Activated naive CD4-positive, alpha-beta T cell treated with anti-CD3 and anti-CD28 coated beads for 36 hours (primary cell): ENCODE measurements around the gene ARVCF. TPM values are rescaled to one million over a fixed set of nuclear protein-coding genes. Genes with fewer than 3 reads are reported as not detected.

Experiments used
- CTCF ChIA-PET: fragments of 350-600 bp; sonication (Branson Sonifier 250); formaldehyde crosslinking; loops from one replicate; lab custom pipeline; 2021; ENCODE audit warnings: antibody characterized with exemption; lab: Charles Lee
- DNase-seq: peaks from one replicate; pipeline ENCODE4 v3.0.0-alpha.2; 2020
- H3K27ac Mint-ChIP-seq: one replicate; pipeline ENCODE4 v1.8.0; 2021; ENCODE audit warnings: mild to moderate bottlenecking, mixed read lengths
- H3K27me3 Mint-ChIP-seq: one replicate; pipeline ENCODE4 v1.8.0; 2021; ENCODE audit warnings: low read depth, mixed read lengths
- H3K36me3 Mint-ChIP-seq: one replicate; pipeline ENCODE4 v1.8.0; 2021; ENCODE audit warnings: low read depth, mixed read lengths
- H3K4me1 Mint-ChIP-seq: one replicate; pipeline ENCODE4 v1.8.0; 2021; ENCODE audit warnings: low read depth, mixed read lengths
- H3K4me3 Mint-ChIP-seq: one replicate; pipeline ENCODE4 v1.8.0; 2021; ENCODE audit warnings: mild to moderate bottlenecking, moderate library complexity, mixed read lengths
- H3K9me3 Mint-ChIP-seq: one replicate; pipeline ENCODE4 v1.8.0; 2021; ENCODE audit warnings: mixed read lengths
- intact Hi-C: fragments of 100-400 bp; cut with micrococcal nuclease; formaldehyde crosslinking; loops from one replicate; pipeline ENCODE4 v1.15.1; 2023
- total RNA-seq, 2 experiments: library from RNA; stranded (reverse); gene quantifications; one replicate each; pipeline ENCODE4 v1.2.3, GENCODE V29; 2021

The ARVCF gene
- total RNA-seq, 2 experiments from 2014 or later: 2.0 to 2.6 TPM

GRCh38 chr22:19981961-19982920 lies 34.4 kb downstream of the ARVCF start:
- CTCF ChIA-PET: no interaction called here
- H3K36me3 Mint-ChIP-seq: no peaks in the 10 kb centered on the region
- no peaks in the 10 kb centered on the region for H3K4me1 Mint-ChIP-seq
- H3K4me3 Mint-ChIP-seq: no peak overlapping the region
- no peaks in the 10 kb centered on the region for H3K27me3 Mint-ChIP-seq
- H3K9me3 Mint-ChIP-seq: no peaks in the 10 kb centered on the region
- DNase-seq: no peak
- H3K27ac Mint-ChIP-seq: no peak overlapping the region
- intact Hi-C loops: no loop called here

DNA sequence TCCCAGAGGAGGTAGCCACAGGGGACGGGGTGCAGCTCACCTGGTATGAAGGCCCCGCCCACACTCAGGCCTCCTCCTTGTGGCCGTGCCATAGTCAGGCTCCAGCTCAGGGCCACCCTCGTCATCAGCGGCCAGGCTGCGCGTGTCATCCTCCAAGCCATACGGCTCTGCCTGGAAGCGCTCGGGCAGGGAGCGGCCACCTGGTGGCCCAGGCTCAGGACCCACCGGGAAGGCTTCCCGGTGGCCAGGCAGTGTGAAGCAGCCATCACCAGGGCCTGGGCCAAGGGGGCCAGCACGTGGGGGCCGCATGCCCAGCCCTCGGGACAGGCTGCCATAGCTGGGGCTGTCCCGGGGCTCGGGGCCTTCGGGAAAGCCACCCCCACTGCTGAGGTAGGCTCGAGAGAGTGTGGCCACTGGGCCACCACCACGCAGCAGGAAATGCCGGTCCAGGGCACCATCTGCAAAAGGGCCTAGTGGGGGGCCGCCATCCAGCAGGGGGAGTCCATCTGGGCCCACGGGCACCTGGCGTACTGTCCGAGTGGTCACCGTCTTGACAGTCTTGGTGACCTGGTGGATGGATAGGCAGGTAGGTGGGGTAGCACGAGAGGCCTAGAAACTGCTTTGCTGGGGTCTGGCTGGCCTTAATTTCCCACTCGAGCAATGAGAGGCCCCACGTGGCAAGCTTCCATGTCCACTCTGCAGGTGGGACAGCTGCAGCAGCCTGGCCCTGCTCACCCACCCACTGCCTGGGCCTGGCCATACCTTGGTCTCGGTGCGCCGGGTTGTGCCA lies 35.3 kb downstream of the ARVCF start:
- H3K4me3 Mint-ChIP-seq: no peak overlapping the region
- no peaks in the 10 kb centered on the region for H3K36me3 Mint-ChIP-seq
- no peak overlapping the region for H3K27ac Mint-ChIP-seq
- H3K9me3 Mint-ChIP-seq: no peaks in the 10 kb centered on the region
- CTCF ChIA-PET: no interaction called here
- no peaks in the 10 kb centered on the region for H3K4me1 Mint-ChIP-seq
- DNase-seq: no peak
- intact Hi-C loops: no loop called here
- H3K27me3 Mint-ChIP-seq: no peaks in the 10 kb centered on the region

- Mint-ChIP-seq H3K9me3 (no peaks in the 10 kb centered on the region), H3K4me3 (no peak overlapping the region), H3K27me3 (no peaks in the 10 kb centered on the region), H3K27ac (no peak overlapping the region), H3K4me1 (no peaks in the 10 kb centered on the region), H3K36me3 (no peaks in the 10 kb centered on the region)
- DNase-seq: no peak
- CTCF ChIA-PET: no interaction called here
- intact Hi-C loops: no loop called here
These were observed 35.9 kb downstream of the ARVCF start for GRCh38 chr22:19980766-19981165.

DNA sequence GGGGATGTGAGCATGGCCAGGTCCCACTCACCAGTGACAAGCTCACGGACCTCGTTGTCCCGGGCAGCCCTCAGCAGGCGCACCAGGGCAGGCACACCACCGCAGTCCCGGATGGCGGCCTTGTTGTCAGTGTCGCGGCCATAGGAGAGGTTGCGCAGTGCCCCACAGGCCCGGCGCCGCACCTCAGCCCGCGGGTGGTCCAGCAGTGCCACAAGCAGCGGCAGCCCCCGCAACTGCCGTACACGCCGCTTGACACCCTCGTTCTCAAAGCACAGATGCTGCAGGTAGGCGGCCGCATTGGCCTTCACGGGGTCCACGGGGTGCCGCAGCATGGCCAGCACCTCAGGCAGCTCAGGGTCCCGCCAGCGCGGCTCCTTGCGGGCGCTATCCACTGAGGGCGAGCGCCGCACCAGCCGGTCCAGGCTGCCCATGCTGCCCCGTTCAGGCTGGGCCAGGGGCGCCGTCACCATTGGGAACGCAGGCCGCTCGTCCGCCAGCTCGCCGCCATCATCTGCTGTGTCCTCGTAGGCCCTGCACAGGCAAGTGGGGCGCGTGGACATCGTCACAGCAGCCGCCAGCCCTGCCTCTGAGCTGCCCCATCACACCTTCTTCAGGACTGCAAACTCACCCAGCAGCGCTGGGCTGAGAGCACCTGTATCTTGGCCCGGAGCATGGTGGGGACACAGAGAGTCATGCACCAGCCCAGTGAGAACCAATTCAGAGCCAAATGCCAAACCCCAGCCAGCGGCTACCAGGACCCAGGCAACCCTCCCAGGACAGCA lies 36.7 kb downstream of the ARVCF start:
- Mint-ChIP-seq H3K27me3 (no peaks in the 10 kb centered on the region), H3K9me3 (no peaks in the 10 kb centered on the region), H3K4me1 (no peaks in the 10 kb centered on the region), H3K36me3 (no peaks in the 10 kb centered on the region), H3K27ac (no peak overlapping the region), H3K4me3 (no peak overlapping the region)
- intact Hi-C loops: no loop called here
- CTCF ChIA-PET: no interaction called here
- DNase-seq: no peak

DNA sequence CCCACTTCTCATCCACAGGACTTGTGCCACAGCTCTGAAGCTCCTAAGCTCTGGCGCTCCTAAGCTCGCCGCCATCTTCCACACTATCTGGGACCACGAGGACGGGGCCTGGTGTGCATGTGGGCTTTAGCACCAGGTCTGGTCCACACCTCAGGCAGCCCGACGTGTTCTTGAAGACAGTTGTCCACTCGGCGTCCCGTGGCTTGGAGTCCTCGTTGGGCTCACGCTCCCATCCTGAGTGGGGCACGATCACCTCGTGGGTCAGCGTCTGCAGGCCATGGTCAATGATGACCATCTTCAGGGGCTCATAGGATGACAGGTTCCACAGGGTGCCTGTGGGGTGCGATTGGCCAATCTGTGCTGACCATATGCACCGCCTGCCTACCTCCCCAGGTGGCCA lies 37.9 kb downstream of the ARVCF start:
- Mint-ChIP-seq H3K27ac (no peak overlapping the region), H3K9me3 (no peaks in the 10 kb centered on the region), H3K36me3 (no peaks in the 10 kb centered on the region), H3K4me3 (no peak overlapping the region), H3K4me1 (no peaks in the 10 kb centered on the region), H3K27me3 (no peaks in the 10 kb centered on the region)
- CTCF ChIA-PET: interaction anchor here (1.3 kb wide), 1 partner anchor 9 kb away, joined by 3 read pairs; no protein-coding TSS in a partner anchor
- DNase-seq: no peak
- intact Hi-C loops: no loop called here

- H3K4me1 Mint-ChIP-seq: no peaks in the 10 kb centered on the region
- H3K27me3 Mint-ChIP-seq: no peaks in the 10 kb centered on the region
- H3K9me3 Mint-ChIP-seq: no peaks in the 10 kb centered on the region
- DNase-seq: no peak
- CTCF ChIA-PET: interaction anchor here (1.3 kb wide), 1 partner anchor 7 kb away, joined by 3 read pairs; no protein-coding TSS in a partner anchor
- no peak overlapping the region for H3K27ac Mint-ChIP-seq
- intact Hi-C loops: no loop called here
- H3K36me3 Mint-ChIP-seq: no peaks in the 10 kb centered on the region
- no peak overlapping the region for H3K4me3 Mint-ChIP-seq
These were observed 39.1 kb downstream of the ARVCF start for GRCh38 chr22:19977296-19978243.

DNA sequence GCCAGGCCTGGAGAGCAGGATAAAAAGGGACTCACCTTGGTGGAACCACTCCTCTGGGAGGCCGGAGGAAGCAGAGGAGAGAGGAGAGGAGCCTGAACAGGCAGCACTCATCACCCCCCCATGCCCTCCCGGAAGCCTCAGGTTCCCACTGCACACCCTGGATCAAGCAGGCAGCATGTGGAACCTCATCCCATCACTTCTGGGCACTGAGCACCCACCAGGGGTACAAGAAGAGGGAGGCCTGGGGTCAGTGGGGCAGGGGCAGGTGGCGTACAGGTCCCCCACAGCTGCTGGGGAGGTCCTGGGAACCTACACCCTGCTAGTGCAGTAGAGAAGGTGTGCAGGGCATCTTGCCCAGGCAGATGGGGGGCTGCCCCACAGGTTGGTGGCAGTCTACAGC lies 40.0 kb downstream of the ARVCF start:
- DNase-seq: no peak
- H3K4me3 Mint-ChIP-seq: no peak overlapping the region
- no peaks in the 10 kb centered on the region for H3K27me3 Mint-ChIP-seq
- intact Hi-C loops: no loop called here
- no peak overlapping the region for H3K27ac Mint-ChIP-seq
- CTCF ChIA-PET: no interaction called here
- H3K36me3 Mint-ChIP-seq: no peaks in the 10 kb centered on the region
- H3K9me3 Mint-ChIP-seq: no peaks in the 10 kb centered on the region
- H3K4me1 Mint-ChIP-seq: no peaks in the 10 kb centered on the region

- Mint-ChIP-seq H3K27me3 (no peaks in the 10 kb centered on the region), H3K27ac (no peak overlapping the region), H3K36me3 (no peaks in the 10 kb centered on the region), H3K4me1 (peaks cover 3% of the 10 kb centered on the region), H3K4me3 (no peak overlapping the region), H3K9me3 (no peaks in the 10 kb centered on the region)
- CTCF ChIA-PET: interaction anchor here (0.6 to 1.0 kb wide), 2 partner anchors 121 to 154 kb away, joined by 3 read pairs; no protein-coding TSS in a partner anchor
- intact Hi-C loops: no loop called here
- DNase-seq: no peak
These were observed 41.0 kb downstream of the ARVCF start for GRCh38 chr22:19975707-19976035.

GRCh38 chr22:19974935-19975706 lies 41.5 kb downstream of the ARVCF start:
- intact Hi-C loops: no loop called here
- CTCF ChIA-PET: interaction anchor here (0.6 to 1.0 kb wide), 2 partner anchors 121 to 154 kb away, joined by 3 read pairs; no protein-coding TSS in a partner anchor
- H3K4me3 Mint-ChIP-seq: no peak overlapping the region
- DNase-seq: no peak
- H3K36me3 Mint-ChIP-seq: no peaks in the 10 kb centered on the region
- no peak overlapping the region for H3K27ac Mint-ChIP-seq
- H3K27me3 Mint-ChIP-seq: no peaks in the 10 kb centered on the region
- no peaks in the 10 kb centered on the region for H3K9me3 Mint-ChIP-seq
- peaks cover 6% of the 10 kb centered on the region for H3K4me1 Mint-ChIP-seq

DNA sequence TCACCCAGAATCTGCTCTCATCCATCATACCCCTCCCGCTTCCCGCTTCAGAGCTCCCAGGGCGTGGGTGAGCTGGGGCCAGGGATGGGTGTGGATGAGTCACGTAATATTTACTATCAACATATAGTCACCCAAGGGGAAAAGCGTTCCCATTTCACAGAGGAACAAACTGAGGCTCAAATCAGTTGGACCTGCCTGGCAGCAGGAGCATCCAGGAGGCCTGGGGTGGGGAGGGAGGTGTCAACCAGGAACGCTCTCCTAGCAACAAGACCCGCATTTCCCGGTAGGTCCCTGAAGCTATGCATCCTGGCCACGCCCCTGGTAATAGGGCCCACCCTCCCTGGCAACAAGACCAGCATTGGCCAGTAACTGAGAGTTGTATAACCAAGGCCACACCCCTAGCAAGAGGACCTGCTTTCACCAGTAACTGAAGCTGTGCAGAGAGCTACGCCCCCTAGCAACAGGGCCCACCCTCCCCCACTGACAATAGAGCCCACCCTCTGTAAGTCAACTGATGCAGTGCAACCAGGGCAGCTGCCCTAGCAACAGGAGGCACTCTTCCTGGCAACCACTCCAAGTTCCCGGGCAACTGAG lies 42.3 kb downstream of the ARVCF start:
- Mint-ChIP-seq H3K27me3 (no peaks in the 10 kb centered on the region), H3K4me3 (no peak overlapping the region), H3K36me3 (no peaks in the 10 kb centered on the region), H3K9me3 (no peaks in the 10 kb centered on the region), H3K27ac (no peak overlapping the region), H3K4me1 (peaks cover 6% of the 10 kb centered on the region)
- CTCF ChIA-PET: interaction anchor here (0.6 kb wide), 1 partner anchor 32 kb away, joined by 3 read pairs; no protein-coding TSS in a partner anchor
- DNase-seq: no peak
- intact Hi-C loops: no loop called here
